Sigmoid colon (tissue), 7 donors: ENCODE data around the gene HAAO. TPM values are rescaled to one million over a fixed set of nuclear protein-coding genes. Genes with fewer than 3 reads are reported as not detected.

Source experiments
- DNase-seq: peaks from one replicate; pipeline ENCODE4 v3.0.0-alpha.2; 2019
- H3K27ac ChIP-seq, 4 donors: fragments of 200-600 bp; sonication (generic); one replicate each; pipeline ENCODE4 v1.5.1; 2016 to 2019; ENCODE audit warnings: mild to moderate bottlenecking in 1 of 4
- H3K27me3 ChIP-seq, 3 donors: fragments of 200-600 bp; sonication (generic); one replicate each; pipeline ENCODE4 v1.5.1; 2019; ENCODE audit warnings: mild to moderate bottlenecking in 1 of 3
- H3K36me3 ChIP-seq, 4 donors: fragments of 200-600 bp; sonication (generic); one replicate each; pipeline ENCODE4 v1.5.1; 2016 to 2019
- H3K4me1 ChIP-seq, 4 donors: fragments of 200-600 bp; sonication (generic); one replicate each; pipeline ENCODE4 v1.5.1; 2017 to 2019
- H3K4me3 ChIP-seq, 4 donors: fragments of 200-600 bp; sonication (generic); one replicate each; pipeline ENCODE4 v1.5.1; 2017 to 2019; ENCODE audit warnings: mild to moderate bottlenecking in 2 of 4, moderate library complexity in 1 of 4
- H3K9me3 ChIP-seq, 4 donors: fragments of 200-600 bp in 3 of 4; sonication (generic) in 3 of 4; one replicate each; pipeline versions ENCODE4 v1.5.1 to v1.6.1; 2013 to 2019
- EP300 ChIP-seq, 4 donors: sonication (generic); formaldehyde crosslinking; IDR thresholded peaks; one replicate each; pipeline ENCODE4 v1.6.1; 2017; ENCODE audit warnings: antibody characterized with exemption in 4 of 4
- POLR2A ChIP-seq, 2 donors: fragments of 450-650 bp; IDR thresholded peaks; one replicate each; pipeline ENCODE4 v1.6.1; 2016; ENCODE audit warnings: antibody characterized with exemption in 2 of 2, mild to moderate bottlenecking in 2 of 2, moderate library complexity in 2 of 2
- POLR2AphosphoS5 ChIP-seq, 4 donors: sonication (generic); formaldehyde crosslinking; IDR thresholded peaks; one replicate each; pipeline ENCODE4 v1.6.1; 2017; ENCODE audit warnings: antibody characterized with exemption in 4 of 4
- WGBS, 2 donors: extraction: QIAGEN DNeasy Blood & Tissue Kit; methylation state at CpG; one replicate each; pipeline ENCODE4 v1.1.7; 2013; 5-methylcytosine and 5-hydroxymethylcytosine counted together
- intact Hi-C: fragments of 100-400 bp; cut with DNase I; formaldehyde crosslinking; loops from one replicate; pipeline ENCODE4 v1.15.1; 2023
- polyA plus RNA-seq, 3 donors: library from polyadenylated mRNA; stranded (reverse); fragments of 200-250 nt; gene quantifications; one replicate each; pipeline ENCODE4 v1.2.3, GENCODE V29; 2013
- total RNA-seq, 4 donors: library from RNA; depleted of rRNA; stranded (reverse); fragments of >200 nt; gene quantifications; one replicate each; pipeline ENCODE4 v1.1.0, GENCODE V29; 2016
- TF ChIP-seq, protein P1 (sequence below), 4 experiments: fragments of 450-650 bp in 3 of 4; fragments of 200-600 bp in 1 of 4; IDR thresholded peaks; one replicate each; pipeline ENCODE4 v1.5.1; 2016 to 2019; ENCODE audit warnings: antibody characterized with exemption in 4 of 4, mild to moderate bottlenecking in 3 of 4, moderate library complexity in 2 of 4
- donor health status: healthy with polysubstance abuse.
- donor health status: Bipolar disorder and iron deficiency.
- donor health status: healthy.

Gene HAAO
- total and polyA plus RNA-seq, 7 donors, result 2.5 to 37.9 (median 5.6) TPM

DNA sequence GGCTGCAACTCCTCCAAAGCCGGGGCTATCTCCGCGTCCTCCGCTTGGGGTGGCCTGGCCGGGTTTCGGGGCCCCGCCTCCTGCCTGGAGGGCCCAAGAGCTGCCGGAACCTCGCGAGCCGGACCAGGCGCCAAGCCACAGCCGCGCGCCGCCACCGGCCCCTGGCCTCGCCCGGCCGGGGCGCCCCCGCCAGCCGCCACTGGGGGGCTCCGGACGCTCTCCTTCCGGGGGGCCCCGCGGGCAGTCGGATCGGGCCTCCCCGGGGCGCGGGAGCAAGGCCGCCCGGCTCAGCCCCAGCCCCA lies 17.4 kb upstream of the HAAO start:
- Histone ChIP-seq H3K4me3 (peak overlapping the region; percentile 44 to 74 (median 70)), H3K27ac (peak overlapping the region; percentile 92 to 99 (median 98)), H3K4me1 (peaks cover 0 to 22% (median 14%) of the 10 kb centered on the region in 4 donors), H3K36me3 (no peaks in the 10 kb centered on the region), H3K27me3 (no peaks in the 10 kb centered on the region), H3K9me3 (no peaks in the 10 kb centered on the region)
- intact Hi-C loops, result no loop called here
- TF ChIP-seq POLR2A (IDR thresholded peaks at IDR 0.05), result no peak
- TF ChIP-seq, protein P1, sequence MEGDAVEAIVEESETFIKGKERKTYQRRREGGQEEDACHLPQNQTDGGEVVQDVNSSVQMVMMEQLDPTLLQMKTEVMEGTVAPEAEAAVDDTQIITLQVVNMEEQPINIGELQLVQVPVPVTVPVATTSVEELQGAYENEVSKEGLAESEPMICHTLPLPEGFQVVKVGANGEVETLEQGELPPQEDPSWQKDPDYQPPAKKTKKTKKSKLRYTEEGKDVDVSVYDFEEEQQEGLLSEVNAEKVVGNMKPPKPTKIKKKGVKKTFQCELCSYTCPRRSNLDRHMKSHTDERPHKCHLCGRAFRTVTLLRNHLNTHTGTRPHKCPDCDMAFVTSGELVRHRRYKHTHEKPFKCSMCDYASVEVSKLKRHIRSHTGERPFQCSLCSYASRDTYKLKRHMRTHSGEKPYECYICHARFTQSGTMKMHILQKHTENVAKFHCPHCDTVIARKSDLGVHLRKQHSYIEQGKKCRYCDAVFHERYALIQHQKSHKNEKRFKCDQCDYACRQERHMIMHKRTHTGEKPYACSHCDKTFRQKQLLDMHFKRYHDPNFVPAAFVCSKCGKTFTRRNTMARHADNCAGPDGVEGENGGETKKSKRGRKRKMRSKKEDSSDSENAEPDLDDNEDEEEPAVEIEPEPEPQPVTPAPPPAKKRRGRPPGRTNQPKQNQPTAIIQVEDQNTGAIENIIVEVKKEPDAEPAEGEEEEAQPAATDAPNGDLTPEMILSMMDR (IDR thresholded peaks at IDR 0.05), result peak in 2 of 4 experiments; percentile 16 to 26
- WGBS, 2 donors, result 0% methylated on average over 35 of the region's 35 CpGs
- peak; percentile 95 for DNase-seq

DNA sequence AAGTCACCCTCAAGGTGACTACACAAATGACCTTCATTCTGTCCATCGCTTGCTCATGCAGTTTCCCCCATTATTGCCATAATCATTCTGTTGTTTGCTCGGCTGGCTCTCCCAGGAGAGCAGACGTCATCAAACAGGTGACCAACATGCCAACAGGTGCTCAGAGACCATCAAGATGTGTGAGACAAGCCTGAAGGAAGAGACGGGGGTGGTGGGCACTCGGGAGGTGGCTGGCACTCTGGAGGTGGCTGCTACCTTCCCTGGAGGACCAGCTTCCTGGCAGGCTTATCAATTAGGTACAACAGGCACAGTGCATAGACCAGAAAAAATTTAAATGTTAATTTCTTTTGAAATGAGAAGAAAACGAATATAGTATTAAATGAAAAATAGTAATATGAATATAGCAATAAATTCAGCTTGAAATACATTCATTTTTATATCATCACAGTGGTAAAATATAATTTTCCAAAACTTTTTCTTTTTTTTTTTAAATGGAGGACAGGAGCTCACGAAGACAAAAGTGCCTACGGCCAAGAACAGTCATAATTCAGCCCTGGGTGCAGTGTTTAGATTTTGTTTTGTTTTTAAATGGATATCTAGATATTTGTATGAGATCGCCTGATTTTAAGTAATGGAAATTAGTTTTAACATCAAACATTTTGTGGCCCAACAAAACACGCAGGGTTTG lies 16.9 kb upstream of the HAAO start:
- Histone ChIP-seq H3K9me3 (no peaks in the 10 kb centered on the region), H3K4me1 (peaks cover 0 to 22% (median 14%) of the 10 kb centered on the region in 4 donors), H3K27me3 (no peaks in the 10 kb centered on the region), H3K4me3 (peak overlapping the region; percentile 44 to 74 (median 70)), H3K36me3 (no peaks in the 10 kb centered on the region), H3K27ac (peak overlapping the region; percentile 92 to 99 (median 98))
- DNase-seq, result peak; percentile 74
- TF ChIP-seq POLR2AphosphoS5 (IDR thresholded peaks at IDR 0.05), result no peak
- 13 to 38% methylated on average over 10 of the region's 10 CpGs for WGBS, 2 donors
- intact Hi-C loops, result no loop called here

GRCh38 chr2:42808301-42808700 lies 15.9 kb upstream of the HAAO start:
- no peaks in the 10 kb centered on the region for H3K36me3 ChIP-seq
- intact Hi-C loops, result no loop called here
- H3K27ac ChIP-seq, result no peak overlapping the region

GRCh38 chr2:42806786-42807185 lies 14.4 kb upstream of the HAAO start:
- H3K27me3 ChIP-seq, result no peaks in the 10 kb centered on the region
- intact Hi-C loops, result no loop called here
- DNase-seq, result no peak
- H3K36me3 ChIP-seq, result no peaks in the 10 kb centered on the region
- WGBS, 2 donors, result 93 to 94% methylated on average over 6 of the region's 6 CpGs
- H3K4me1 ChIP-seq, result peaks cover 0 to 22% (median 14%) of the 10 kb centered on the region in 4 donors
- no peaks in the 10 kb centered on the region for H3K9me3 ChIP-seq
- TF ChIP-seq, protein P1 (IDR thresholded peaks at IDR 0.05), result no peak
- TF ChIP-seq POLR2A (IDR thresholded peaks at IDR 0.05) (no peak), EP300 (IDR thresholded peaks at IDR 0.05) (no peak), POLR2AphosphoS5 (IDR thresholded peaks at IDR 0.05) (no peak)
- no peak overlapping the region for H3K27ac ChIP-seq
- H3K4me3 ChIP-seq, result no peak overlapping the region

More at GRCh38 chr2:42808301-42808700, 15.9 kb upstream of the HAAO start:
- TF ChIP-seq POLR2AphosphoS5 (IDR thresholded peaks at IDR 0.05) (no peak), POLR2A (IDR thresholded peaks at IDR 0.05) (no peak), EP300 (IDR thresholded peaks at IDR 0.05) (no peak)
- TF ChIP-seq, protein P1 (IDR thresholded peaks at IDR 0.05), result no peak
- no peak for DNase-seq
- 96% methylated on average over 5 of the region's 5 CpGs for WGBS, 2 donors
- peaks cover 0 to 22% (median 14%) of the 10 kb centered on the region in 4 donors for H3K4me1 ChIP-seq
- no peaks in the 10 kb centered on the region for H3K27me3 ChIP-seq
- no peaks in the 10 kb centered on the region for H3K9me3 ChIP-seq
- no peak overlapping the region for H3K4me3 ChIP-seq

DNA sequence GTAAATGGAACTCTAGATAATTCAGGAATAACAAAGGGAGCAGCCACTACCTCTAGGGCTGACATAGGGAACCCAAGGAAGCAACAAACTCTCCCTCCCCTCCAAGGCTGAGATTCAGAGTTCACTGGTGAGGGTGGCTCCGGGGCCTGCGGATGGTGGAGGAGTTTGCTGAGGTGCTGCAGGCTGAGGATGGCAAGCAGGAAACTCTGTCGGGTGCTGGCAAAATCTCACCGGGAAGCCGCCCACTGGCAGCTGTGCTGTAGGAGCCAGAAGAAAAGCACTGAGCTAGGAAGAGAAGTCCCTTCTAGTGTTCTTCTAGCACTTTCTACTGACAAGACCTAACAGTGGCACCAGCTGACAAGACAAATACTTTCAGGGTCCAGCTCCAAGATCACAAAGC lies 12.5 kb upstream of the HAAO start:
- 77 to 78% methylated on average over 5 of the region's 5 CpGs for WGBS, 2 donors
- H3K27me3 ChIP-seq, result no peaks in the 10 kb centered on the region
- no peak for TF ChIP-seq EP300 (IDR thresholded peaks at IDR 0.05)
- TF ChIP-seq, protein P1 (IDR thresholded peaks at IDR 0.05), result no peak
- TF ChIP-seq POLR2AphosphoS5 (IDR thresholded peaks at IDR 0.05), result no peak
- TF ChIP-seq POLR2A (IDR thresholded peaks at IDR 0.05), result no peak
- no peaks in the 10 kb centered on the region for H3K9me3 ChIP-seq
- DNase-seq, result no peak
- peaks cover 0 to 23% (median 19%) of the 10 kb centered on the region in 4 donors for H3K4me1 ChIP-seq
- no peak overlapping the region for H3K27ac ChIP-seq
- intact Hi-C loops, result no loop called here
- H3K4me3 ChIP-seq, result no peak overlapping the region
- no peaks in the 10 kb centered on the region for H3K36me3 ChIP-seq
